WI38 (cell line): ENCODE results near the gene DNASE1.
A peak's percentile ranks its signal among the peaks of the same experiment; 100 is the strongest.
"Not testable (repeated sequence)": the region's sequence is repeated elsewhere in the genome, so short reads cannot be mapped to it uniquely, and the experiment has no call there.

Experiments used
- H3K4me3 ChIP-seq: 2 replicates; pipeline ENCODE4 v1.5.1; 2011; ENCODE audit warnings: low read depth, mild to moderate bottlenecking, control low read depth, low read length
- CTCF ChIP-seq: IDR thresholded peaks from 2 replicates; pipeline ENCODE4 v1.5.1; 2012; ENCODE audit warnings: low read depth, mild to moderate bottlenecking, control low read depth, low read length

Gene DNASE1

GRCh38 chr16:3654249-3654991 lies at the start of gene DNASE1:
Gene DNASE1 (plus strand): TSS chr16:3654691. CDS start chr16:3655374, 683 bp downstream.
- peak; percentile 54 for TF ChIP-seq CTCF
- no peak within 1 kb of the TSS for H3K4me3 ChIP-seq

GRCh38 chr16:3606441-3606840 lies 48.0 kb upstream of the DNASE1 start:
- H3K4me3 ChIP-seq: no peak overlapping the region
- no peak for TF ChIP-seq CTCF

- no peak for TF ChIP-seq CTCF
- H3K4me3 ChIP-seq: no peak overlapping the region
Observed at GRCh38 chr16:3607161-3607560, 47.3 kb upstream of the DNASE1 start.

- no peak for TF ChIP-seq CTCF
- H3K4me3 ChIP-seq: no peak overlapping the region
Observed at GRCh38 chr16:3607634-3608033, 46.9 kb upstream of the DNASE1 start.

GRCh38 chr16:3608069-3608468 lies 46.4 kb upstream of the DNASE1 start:
- no peak overlapping the region for H3K4me3 ChIP-seq
- TF ChIP-seq CTCF: no peak

- not testable (repeated sequence) for H3K4me3 ChIP-seq
Observed at GRCh38 chr16:3608976-3609375, 45.5 kb upstream of the DNASE1 start.

GRCh38 chr16:3609895-3610697 lies 44.4 kb upstream of the DNASE1 start:
- no peak for TF ChIP-seq CTCF
- H3K4me3 ChIP-seq: peak overlapping the region; percentile 98
